ENCODE data around the gene RACK1. TPM values are rescaled to one million over a fixed set of nuclear protein-coding genes. Genes with fewer than 3 reads are reported as not detected.
A peak's percentile ranks its signal among the peaks of the same experiment; 100 is the strongest.

Gene RACK1
- total RNA-seq, 1 experiment from 2014 or later: 2,552 TPM

DNA sequence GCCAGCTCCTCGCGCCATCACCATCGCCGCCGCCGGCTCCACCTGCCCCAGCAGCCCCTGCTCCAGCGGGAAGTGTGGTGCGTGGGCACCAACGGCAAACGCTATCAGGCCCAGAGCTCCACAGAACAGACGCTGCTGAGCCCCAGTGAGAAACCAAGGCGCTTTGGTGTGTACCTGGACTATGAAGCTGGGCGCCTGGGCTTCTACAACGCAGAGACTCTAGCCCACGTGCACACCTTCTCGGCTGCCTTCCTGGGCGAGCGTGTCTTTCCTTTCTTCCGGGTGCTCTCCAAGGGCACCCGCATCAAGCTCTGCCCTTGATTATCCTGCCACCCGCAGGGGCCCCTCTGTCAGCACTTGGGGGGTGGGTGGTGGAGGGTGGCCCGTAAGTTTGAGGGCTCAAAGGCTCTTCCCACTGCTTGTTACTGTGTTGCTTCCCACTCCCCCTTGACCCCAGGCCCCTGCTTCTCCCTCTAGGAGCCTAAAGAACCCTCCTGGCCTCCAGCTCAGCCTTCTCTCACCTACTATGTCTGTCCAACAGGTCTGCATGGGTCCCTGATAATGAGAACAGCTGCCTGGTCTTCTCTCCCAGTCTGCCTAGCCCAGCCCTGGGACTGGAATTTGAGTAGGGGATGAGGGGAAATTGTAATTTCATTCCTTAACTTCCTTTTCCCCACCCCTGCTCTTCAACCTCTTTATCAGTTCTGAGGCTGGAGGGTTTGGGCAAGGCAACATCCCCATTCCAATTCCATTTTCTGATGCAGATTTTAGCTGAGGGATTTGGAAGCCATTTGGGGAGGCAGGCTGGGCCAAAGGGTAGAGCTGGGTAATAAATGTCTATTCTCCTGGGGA, 9.0 kb downstream of the RACK1 start:
- Histone ChIP-seq H2BK12ac (ENCODE audit: insufficient read length, low read depth, low read length) (no peak overlapping the region), H3K9me3 (ENCODE audit: control insufficient read depth, low read depth, low read length) (no peaks in the 10 kb centered on the region), H3K4me1 (ENCODE audit: insufficient read depth, low read length) (no peaks in the 10 kb centered on the region), H4K20me1 (ENCODE audit: control insufficient read depth, insufficient read depth, insufficient read length) (no peaks in the 10 kb centered on the region), H2BK15ac (ENCODE audit: low read depth, low read length) (no peak overlapping the region), H3T11ph (ENCODE audit: low read length) (no peak overlapping the region), H4K8ac (replicated peaks; ENCODE audit: insufficient read length, low read depth, low read length) (no peak overlapping the region), H2BK5ac (ENCODE audit: insufficient read length, low read length) (no peak overlapping the region), H3K9ac (ENCODE audit: extremely low read depth, insufficient read length, low read length) (no peak overlapping the region), H3K18ac (ENCODE audit: insufficient read length, low read depth, low read length) (no peak overlapping the region), H2BK120ac (ENCODE audit: low read depth, low read length, poor library complexity, severe bottlenecking) (no peak overlapping the region), H3K79me2 (ENCODE audit: insufficient read depth, low read length) (no peaks in the 10 kb centered on the region), H3K4ac (ENCODE audit: low read depth, low read length) (no peak overlapping the region), H3K23me2 (ENCODE audit: insufficient read length, low read depth, low read length, poor library complexity, severe bottlenecking) (no peaks in the 10 kb centered on the region), H2AK5ac (ENCODE audit: insufficient read length, low read length) (no peak overlapping the region), H3K4me2 (ENCODE audit: insufficient read depth, insufficient read length, low read length) (no peak overlapping the region), H3K27me3 (ENCODE audit: insufficient read depth, low read length) (no peaks in the 10 kb centered on the region), H3K56ac (ENCODE audit: insufficient read length, low read depth, low read length) (no peak overlapping the region), H3K14ac (ENCODE audit: insufficient read depth, low read length) (no peak overlapping the region), H2AFZ (ENCODE audit: low read length) (no peak overlapping the region), H4K91ac (ENCODE audit: insufficient read length, low read depth, low read length) (no peak overlapping the region), H4K5ac (ENCODE audit: insufficient read length, low read depth, low read length) (no peak overlapping the region), H3K23ac (ENCODE audit: insufficient read length, low read depth, low read length) (no peak overlapping the region), H3K27ac (ENCODE audit: insufficient read length, low read depth, low read length) (peak overlapping the region; percentile 18), H2BK20ac (ENCODE audit: low read depth, low read length, poor library complexity, severe bottlenecking) (no peak overlapping the region), H3K79me1 (ENCODE audit: insufficient read depth, low read depth, low read length, poor library complexity, severe bottlenecking) (no peaks in the 10 kb centered on the region)
- WGBS (ENCODE audit: extremely low coverage, insufficient read length, low lambda C conversion rate): no CpG with 5 or more reads among the region's 22 CpGs
- H3K36me3 Mint-ChIP-seq (ENCODE audit: insufficient read depth in 1 of 3, low read depth in 3 of 3): peaks cover 48 to 89% (median 66%) of the 10 kb centered on the region in 3 experiments
- TF ChIP-seq, protein P1, sequence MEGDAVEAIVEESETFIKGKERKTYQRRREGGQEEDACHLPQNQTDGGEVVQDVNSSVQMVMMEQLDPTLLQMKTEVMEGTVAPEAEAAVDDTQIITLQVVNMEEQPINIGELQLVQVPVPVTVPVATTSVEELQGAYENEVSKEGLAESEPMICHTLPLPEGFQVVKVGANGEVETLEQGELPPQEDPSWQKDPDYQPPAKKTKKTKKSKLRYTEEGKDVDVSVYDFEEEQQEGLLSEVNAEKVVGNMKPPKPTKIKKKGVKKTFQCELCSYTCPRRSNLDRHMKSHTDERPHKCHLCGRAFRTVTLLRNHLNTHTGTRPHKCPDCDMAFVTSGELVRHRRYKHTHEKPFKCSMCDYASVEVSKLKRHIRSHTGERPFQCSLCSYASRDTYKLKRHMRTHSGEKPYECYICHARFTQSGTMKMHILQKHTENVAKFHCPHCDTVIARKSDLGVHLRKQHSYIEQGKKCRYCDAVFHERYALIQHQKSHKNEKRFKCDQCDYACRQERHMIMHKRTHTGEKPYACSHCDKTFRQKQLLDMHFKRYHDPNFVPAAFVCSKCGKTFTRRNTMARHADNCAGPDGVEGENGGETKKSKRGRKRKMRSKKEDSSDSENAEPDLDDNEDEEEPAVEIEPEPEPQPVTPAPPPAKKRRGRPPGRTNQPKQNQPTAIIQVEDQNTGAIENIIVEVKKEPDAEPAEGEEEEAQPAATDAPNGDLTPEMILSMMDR (conservative IDR thresholded peaks at IDR 0.05): no peak
- DNase-seq: peak; percentile 43
- H3K9me3 Mint-ChIP-seq: no peaks in the 10 kb centered on the region
- peak overlapping the region; percentile 30 to 93 (median 66); a peak in 5 of 7 replicates for H3K27ac Mint-ChIP-seq
- peak overlapping the region in 1 of 2 experiments; percentile 19; a peak in 1 of 5 replicates for H3K4me3 Mint-ChIP-seq
- no peaks in the 10 kb centered on the region; the same call in 1 of the 2 replicates for H3K27me3 Mint-ChIP-seq (ENCODE audit: low read depth)
- H3K4me1 Mint-ChIP-seq: peaks cover 3 to 18% of the 10 kb centered on the region in 2 experiments; a peak in 1 of 4 replicates

Measured in H9 (cell line).